Stimulated activated CD8-positive, alpha-beta memory T cell treated with anti-CD3 and anti-CD28 coated beads, Interleukin-4, amount 100 ng/mL, for 4 hours (primary cell): Measurements from ENCODE around the gene FAT1.

ENCODE experiments used
- DNase-seq, 2 donors: peaks; one replicate each; pipeline ENCODE4 v3.0.0-alpha.2; 2020; ENCODE audit warnings: low read depth in 2 of 2, low spot score in 1 of 2

FAT1 gene

DNA sequence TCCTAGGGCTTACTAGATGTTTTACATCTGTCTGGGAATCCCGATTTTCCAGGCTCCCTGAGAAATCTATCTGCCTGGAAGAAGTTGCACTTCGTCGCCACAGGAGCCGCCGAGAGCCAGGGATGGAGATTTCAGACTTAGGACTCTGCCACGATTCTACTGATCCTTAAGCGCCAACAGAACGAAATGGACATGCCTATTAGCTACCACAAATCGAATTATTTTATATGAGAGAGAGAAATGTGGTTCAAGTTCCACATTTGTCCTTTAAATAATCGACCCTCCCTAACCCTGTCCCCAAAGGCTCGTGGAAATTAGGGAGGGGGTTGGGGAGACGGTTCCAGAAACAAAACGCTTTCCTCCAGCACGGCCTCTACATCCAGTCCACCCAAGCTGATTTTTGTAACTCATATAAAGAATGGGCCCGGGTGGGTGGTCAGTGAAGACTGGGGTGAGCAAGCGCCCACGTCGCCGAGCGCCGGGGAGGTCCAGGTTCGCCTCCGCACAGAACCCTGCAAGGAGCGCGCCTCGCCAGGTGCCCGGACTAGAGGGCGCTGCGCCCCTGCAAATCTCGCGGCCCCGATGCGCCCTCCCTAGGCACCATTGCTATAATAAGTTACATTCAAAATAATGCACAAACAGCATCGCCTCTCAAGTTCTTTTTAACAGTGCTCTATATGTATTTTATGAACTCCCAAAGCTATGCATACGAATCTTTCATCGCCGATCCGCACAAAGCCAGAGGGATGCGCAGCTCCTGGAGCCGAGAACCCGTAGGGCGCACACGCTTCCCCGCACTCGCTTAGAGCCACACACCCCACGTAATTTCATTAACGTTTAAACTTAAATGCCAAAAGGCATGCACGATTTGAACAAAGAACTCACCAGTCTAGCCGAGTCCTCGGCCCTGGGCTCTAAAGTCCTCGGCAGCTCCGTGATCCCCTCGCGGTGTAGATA, 2.1 kb upstream of the FAT1 start:
- DNase-seq = no peak

DNA sequence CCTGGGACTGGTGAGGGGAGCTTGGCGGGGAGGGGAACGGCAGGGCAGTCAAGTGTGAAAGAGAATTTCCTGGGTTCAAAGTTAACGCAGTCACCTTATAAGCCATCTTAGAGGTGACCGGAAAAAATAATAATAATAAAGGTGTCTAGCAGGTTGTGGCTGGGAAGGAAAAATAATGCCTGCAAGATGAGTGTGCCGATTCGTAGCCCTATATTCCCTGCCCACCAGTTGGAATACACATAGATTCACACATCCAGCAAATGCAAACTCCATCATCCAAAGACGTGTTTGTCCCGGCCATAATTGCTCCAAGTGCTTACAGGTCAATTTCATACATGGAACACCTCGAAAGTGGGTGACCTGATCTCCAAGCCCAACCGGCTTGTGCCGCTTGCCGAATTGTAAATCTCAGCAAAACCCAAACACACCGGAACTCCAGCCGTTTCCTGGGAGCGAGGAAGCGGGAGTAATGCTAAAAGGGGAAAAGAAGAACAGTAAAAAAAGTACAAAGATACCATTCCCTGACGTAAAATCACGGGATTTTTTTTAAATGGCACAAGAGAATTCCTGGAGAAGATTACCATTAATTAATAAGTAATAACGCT, 1.3 kb upstream of the FAT1 start:
- DNase-seq = no peak

DNA sequence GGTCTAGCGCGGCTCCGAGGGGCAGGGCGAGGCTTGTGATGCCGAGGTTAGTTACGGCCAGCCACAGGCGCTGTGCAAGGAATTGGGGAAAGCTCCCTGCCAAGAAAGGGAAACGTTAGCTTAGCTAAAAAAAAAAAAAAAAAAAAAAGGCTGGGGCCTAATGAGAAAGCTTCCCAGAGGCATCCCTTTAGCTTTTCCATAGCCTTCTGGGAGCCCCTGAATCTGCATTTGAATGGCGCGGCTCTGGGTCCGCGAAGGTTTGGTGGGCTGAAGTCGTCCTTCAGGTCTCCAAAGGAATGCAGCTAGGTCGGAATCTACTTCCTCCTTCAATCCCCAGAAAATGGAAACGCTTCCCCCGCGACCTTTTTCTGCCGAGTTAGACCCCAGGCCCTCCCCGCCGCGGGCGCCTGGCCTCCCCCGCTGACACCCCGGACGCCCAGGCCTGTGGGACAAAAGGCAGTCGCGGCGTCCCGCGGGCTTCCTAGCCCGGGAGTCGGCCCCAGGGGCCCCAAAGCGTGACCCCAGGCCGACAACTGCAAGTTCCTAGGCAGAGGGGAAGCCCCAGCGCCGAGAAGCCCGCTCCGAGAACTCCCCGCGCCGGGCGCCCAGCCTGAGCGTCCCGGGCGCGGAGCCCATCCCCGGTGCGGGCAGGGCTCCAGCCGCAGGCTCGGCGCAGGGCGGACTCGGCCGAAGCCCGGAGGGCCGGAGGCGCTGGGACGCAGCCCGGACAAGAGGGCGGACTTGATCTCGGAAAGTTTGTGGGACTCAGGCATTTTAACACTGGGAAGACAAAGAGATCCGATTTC, 605 bp upstream of the FAT1 start:
- no peak for DNase-seq

DNA sequence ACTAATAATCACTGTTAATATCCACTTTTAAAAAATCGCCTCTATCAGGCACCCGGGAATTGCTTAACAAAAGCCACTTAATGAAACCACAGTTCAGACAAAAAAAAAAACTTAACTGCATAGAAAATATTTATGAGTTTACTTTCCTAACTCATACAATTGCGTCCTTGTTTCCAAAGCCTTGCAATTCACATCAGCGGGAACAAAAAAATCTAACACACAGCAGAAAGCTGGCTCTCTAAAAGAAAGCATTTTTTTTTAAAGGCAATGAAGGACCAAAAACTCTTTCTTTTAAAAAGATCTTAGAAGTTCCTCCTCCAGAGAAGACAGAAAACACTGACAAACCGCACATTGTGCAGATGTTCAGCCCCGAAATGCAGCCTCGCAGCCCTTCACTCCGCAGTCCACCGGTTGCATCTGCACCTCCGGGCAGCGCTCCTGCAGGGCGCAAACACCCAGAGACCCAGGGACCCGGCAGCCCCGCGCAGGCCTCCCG, 812 bp downstream of the FAT1 start:
- no peak for DNase-seq

DNA sequence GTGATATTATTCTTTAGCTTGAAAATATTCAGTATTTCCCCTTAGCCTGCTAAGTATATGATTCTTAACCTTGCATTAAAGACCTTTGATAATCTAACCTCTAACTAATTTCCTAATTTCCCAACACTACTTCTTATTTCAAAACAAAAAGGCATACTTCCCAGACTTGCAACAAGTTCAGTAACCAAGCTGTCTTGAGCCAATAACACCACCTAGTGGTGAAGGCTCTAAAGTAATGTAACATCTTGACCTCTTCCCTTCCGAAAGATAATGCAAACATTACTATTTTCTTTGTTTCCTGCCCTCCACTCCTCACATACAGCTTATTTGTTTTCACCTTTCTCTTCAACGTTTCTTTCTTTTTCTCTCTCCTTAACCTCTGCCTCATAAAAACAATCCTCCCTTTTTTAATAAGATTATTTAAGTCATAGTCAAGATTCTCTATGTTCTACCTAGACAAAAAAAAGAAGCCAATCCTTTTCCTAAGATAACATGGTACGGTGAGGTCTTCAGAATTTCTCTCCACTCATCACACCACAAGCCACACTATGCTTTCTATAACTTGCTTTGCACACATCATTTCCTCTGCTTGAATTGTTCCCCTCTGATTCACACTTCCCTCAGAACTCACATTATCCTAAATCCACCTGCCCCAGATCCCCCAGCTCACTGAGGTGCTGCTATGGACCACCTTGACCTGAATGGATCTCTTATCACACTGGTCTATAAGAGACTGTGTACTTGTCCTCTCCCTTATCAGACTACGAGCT, 3.5 kb downstream of the FAT1 start:
- DNase-seq = no peak

DNA sequence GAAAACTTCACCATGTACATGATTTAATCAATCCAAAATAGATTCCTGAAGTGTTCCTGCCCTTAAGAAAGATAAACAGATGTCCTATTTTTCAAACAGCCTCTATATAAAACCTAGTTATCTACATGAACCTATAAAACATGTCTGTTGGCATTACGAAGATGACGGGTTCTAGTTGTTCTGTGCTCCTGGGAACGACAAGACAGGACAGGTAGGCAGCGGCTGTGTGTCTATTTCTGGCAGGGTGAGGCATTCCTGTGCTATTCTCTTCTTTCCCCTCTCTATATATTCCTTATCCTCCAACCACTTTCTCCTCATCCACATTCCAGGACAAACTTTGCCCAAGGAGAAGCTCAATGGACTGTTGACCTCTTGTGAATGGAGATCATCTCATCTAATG, 6.1 kb downstream of the FAT1 start:
- no peak for DNase-seq

DNA sequence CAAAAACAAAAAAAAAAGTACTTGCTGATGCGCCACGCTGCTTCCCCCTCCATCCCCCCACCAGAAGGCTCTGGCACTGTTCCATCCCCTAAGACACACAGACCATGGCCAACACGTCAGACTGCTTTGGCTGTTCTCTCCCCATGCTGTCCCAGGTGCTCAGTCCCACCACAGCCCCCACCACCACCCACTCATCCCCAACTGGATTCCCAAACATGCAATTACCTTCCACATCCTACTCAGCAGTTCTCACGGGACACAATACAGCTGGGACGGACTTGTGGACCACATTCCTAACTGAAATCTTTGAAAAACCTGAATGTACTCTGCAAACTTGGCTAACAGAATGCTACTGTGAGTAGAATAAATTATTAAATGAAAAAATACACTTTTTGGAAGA, 8.6 kb downstream of the FAT1 start:
- no peak for DNase-seq

DNA sequence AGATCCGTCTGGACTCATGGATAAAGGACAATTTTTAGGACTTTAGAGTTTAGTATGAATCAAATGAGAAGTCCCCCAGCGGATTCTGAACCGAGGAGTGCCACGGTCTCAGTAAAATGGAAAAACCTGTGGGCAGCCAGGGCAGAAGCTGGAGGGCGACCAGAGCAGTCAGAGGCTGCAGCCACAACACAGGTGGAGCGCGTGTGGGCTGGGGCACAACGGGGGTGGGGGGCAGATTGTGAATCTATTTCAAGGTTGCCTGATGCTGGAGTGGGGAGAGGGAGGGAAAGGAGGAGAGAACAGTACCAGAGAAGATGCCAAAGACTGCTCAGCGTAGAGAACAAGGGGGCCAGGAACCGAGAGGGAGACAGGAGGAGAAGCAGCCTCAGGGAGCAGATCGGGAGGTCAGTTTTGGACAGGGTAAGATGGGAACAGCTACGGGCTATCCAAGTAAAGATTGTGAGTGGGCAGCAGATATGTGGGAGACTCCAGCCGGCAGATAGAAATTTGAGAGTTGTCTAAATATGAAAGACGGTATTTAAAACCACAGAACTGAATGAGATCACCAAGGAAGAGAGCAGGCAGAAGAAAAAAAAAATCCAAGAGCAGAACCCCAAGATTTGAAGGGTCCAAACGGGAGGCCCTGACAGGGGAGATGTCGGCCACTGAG, 9.5 kb downstream of the FAT1 start:
- no peak for DNase-seq

DNA sequence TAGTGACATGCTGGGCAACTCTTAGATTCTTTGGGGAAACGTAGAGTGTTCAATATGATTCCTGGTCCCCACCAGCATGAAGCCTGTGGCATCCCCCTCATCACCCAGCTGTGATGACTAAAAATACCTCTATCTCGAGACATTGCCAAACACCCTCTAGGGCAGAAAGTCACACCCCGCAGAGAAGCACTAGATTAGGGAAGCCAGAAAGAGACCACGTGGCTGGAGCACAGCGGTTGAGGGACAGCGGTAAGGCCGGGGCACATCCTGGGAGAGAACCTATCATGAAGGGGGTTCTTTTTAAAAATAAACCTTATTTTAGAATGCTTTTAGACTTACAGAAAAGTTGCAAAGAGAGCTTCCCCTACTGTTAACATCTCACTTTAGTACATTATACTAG, 11.0 kb downstream of the FAT1 start:
- DNase-seq = no peak

DNA sequence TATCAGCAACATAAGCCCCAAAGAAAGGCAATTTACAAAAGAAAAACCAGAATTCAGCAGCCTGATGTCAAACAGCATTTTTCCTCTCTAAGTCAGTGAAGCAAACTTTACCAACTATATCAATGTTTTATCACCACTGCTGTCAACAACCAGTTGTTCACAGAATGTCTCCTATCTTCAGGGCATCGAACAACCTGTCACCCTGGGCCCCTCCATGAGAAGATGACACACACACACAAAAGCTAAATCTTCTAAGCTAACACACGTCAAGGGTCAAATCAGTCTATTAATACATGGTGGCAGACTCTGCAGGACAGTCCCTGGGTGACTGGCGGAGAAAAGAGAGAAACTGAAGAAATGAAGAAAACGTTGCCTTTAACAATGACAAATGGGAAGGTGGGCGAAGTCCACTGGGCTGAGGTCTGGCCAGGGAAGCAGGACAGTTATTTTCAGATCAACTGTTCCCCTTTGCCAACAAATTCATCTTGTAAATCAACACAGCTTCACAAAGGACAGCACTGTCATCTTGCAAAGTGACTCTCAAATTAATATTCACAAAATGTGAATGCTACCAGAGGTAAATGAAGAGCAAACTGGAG, 13.0 kb downstream of the FAT1 start:
- no peak for DNase-seq

DNA sequence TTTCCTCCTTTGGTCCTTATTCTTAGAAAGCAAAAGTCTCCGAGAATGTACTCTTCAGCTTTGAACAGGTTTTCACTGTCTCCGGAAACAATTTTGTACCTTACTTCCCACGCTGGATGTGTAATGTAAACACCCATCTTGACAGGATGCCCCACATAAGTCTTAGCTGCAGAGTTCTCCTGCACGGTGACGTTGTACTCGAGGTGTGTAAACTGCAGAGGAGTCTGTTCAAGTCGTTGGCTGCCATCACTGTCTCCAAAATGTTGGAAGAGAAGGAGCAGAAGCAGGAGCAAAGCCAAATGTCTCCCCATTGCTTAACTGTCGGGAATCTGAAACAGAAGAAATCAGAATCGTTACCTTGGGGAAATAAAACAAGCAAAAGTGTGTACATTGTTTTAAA, 14.1 kb downstream of the FAT1 start:
- DNase-seq = no peak

DNA sequence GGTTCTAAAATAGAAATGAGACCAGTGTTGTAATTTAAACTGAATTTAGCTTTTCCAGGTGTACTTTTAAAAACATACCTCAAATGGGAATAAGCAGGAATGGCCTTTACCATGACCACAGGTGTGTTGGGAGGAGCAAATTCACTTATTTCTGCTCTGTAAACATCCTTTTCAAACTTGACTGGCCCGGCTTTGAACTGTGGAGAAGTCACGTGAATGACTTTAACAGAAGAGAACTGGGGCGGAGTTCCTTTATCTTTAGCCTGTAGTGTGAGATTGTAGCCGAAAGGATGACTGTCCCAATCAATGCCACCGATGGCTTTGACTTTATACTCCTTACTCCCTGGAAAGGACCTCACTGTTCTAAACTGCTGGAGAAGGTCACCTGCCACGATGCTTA, 15.1 kb downstream of the FAT1 start:
- no peak for DNase-seq

DNA sequence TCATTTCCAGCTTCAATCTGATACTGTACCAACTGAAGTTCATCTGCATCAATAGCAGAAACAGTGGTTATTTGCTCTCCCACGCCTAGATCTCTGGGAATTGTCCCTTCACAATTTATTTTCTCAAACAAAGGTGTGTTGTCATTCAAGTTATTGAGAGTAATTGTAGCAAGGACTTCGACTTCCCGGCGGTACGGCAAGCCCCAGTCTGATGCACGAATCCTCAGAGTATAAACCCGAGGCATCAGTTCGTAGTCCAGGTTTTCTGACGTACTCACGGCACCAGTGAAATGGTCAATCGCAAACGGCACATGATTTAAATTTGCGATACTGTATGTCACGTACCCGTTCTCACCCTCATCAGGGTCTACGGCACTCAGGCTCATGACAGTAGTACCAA, 15.7 kb downstream of the FAT1 start:
- DNase-seq = no peak

DNA sequence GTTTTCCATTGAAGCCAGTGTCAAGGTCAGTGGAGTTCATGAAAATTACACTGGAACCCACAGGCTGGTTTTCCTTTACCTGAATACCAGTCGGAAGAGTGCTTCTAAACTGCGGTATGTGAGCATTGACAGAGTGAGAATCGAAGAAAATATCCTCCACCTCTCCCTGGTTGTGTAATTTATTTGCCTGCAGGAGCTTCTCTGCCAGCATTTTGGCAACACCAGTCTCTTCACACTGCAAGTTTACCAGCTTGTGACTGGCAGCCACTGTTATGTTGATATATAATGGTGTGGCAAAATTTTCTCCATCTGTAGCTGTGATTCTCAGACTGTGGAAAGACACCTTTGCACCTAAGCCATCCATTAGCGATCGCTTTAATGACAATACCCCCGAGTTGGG, 16.1 kb downstream of the FAT1 start:
- no peak for DNase-seq

DNA sequence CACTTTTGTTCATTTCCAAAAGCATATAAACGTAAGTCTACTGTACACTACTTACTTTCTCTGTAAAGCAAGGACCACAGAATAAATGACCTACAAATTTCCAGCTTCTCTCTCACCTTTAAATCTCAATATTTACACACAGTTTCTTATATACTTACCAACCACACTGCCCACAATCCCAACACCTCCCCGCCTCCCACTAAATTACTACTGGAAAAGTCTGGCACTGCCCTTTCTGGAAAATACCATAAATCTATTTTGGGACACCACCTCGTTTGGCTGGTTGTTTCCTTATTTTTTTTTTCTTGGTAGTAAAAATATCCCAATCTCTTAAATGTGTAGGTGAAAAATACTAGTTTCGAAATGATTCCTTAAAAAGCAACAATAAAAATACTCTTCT, 19.6 kb downstream of the FAT1 start:
- DNase-seq = no peak

DNA sequence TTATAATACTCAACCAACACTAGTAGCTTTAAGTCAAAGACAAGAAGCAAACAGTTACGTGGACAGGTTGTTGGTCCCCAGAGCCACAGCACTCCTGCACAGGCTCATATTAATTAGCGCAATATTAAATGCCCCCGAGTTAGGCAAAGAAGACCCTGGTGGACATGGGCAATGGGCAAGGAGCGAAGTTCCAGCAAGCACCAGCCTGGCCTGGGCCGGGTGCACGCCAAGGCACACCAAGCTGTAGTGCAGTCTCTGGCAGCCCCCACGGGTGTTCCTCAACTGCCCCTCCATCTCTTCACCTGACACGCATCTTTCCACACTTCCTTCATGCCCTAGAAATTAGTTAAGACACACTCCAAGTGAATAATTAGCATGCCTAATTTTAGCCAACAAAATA, 20.1 kb downstream of the FAT1 start:
- DNase-seq = no peak

DNA sequence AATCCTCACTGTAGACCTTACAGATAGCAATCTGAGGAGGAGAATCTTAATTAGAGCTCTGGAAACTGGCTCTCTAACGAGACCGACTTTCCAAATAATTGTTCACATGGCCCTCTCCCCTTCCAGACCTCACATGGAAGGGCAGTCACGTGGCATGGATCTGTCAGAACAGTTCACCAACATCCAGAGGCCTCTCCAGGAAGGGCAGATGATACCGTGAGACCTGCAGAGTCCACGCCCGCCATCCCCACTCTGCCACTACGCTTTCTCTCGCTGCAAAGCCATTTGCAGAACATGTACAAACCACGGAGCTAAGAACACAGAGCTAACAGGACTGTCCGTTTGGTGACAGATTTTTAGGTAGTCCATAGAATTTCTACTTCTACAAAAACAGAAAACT, 20.7 kb downstream of the FAT1 start:
- no peak for DNase-seq

DNA sequence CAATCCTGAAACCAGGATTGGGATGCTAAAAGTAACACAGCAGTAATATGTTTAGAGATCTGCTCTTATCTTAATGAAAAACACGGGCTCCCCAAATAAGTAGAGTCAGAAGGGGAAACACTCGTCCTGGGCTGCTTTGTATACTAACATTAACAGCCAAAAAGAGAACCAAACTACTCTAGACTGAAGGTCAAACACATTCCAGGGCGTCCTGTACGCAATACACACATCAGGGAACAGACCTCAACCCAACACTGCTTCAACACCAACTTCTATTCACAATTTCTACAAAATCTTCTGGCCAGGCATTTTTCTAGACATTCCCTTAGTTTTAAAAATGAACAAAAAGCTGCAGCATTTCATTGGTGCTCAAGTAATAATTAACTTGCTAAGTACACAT, 21.4 kb downstream of the FAT1 start:
- DNase-seq = no peak

DNA sequence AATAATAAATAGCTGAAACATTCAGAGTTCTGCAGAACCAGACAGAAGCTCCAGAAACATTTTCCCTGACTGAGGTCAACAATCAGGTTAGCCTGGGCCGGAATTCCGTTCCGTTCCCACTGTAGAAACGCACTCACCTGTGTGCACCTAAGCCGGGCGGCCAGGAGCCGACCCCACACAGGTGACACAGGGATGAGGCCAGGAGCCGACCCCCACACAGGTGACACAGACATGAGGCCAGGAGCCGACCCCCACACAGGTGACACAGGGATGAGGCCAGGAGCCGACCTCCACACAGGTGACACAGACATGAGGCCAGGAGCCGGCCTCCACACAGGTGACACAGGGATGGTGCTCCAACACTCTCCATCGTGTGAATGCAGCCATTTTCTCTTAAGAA, 21.9 kb downstream of the FAT1 start:
- no peak for DNase-seq

DNA sequence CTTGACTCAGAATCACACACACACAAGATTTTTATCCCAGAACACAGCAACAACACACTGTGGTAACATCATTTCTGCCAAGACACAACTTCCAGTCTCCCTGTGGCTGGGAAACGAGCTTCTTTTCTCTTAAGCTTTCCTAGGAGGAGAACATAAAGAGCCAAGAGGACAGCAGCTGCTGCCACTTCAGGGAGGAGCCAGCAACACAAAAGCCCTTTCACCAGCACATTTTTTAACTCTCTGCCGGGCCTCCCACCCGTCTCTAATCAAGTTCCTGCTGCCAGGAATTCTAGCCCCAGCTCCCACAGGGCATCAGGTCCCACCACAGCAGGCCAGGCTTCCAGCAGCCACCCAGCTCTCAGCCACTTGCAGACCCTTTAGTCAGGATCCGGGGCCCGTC, 22.4 kb downstream of the FAT1 start:
- DNase-seq = no peak
